HEK293T (cell line): ENCODE measurements around the gene RELCH.

Source experiments
- ARNT ChIP-seq: fragments of 450-650 bp; IDR thresholded peaks from 2 replicates; pipeline ENCODE4 v1.6.1; 2017; ENCODE audit warnings: mild to moderate bottlenecking
- BHLHE40 ChIP-seq: fragments of 450-650 bp; IDR thresholded peaks from 2 replicates; pipeline ENCODE4 v1.6.1; 2016; ENCODE audit warnings: mild to moderate bottlenecking, moderate library complexity, borderline replicate concordance
- ELF4 ChIP-seq: fragments of 450-650 bp; IDR thresholded peaks from 2 replicates; pipeline ENCODE4 v1.6.1; 2017; ENCODE audit warnings: antibody characterized with exemption
- FOXM1 ChIP-seq: fragments of 450-650 bp; IDR thresholded peaks from 2 replicates; pipeline ENCODE4 v1.6.1; 2017; ENCODE audit warnings: mild to moderate bottlenecking, borderline replicate concordance
- L3MBTL2 ChIP-seq: fragments of 450-650 bp; conservative IDR thresholded peaks from 2 replicates; pipeline ENCODE4 v1.6.1; 2016; ENCODE audit warnings: mild to moderate bottlenecking
- SP1 ChIP-seq: fragments of 450-650 bp; IDR thresholded peaks from 2 replicates; pipeline ENCODE4 v1.6.1; 2017
- TARDBP ChIP-seq: fragments of 450-650 bp; IDR thresholded peaks from 2 replicates; pipeline ENCODE4 v1.6.1; 2016
- ZNF384 ChIP-seq: fragments of 450-650 bp; IDR thresholded peaks from 2 replicates; pipeline ENCODE4 v1.6.1; 2016

DNA sequence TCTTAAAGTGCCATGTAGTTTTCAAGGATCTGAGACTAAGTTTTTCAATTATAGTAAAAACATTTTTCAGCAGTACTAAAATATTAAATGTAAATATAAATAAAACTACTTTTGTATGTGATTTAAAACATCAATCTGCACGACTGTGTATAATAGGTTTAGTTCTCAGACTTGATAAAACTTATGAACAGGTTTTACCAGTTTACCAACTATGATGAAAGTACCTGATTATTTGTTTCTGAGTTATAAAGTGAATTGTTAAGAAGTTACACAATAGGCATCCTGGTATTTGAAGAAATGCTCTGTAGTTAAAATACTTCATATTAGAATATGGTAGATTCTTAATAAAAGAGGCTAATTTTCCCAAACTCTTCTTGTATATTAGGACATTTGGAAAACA lies 14.8 kb downstream of the RELCH start:
- TF ChIP-seq TARDBP (no peak), ZNF384 (no peak), SP1 (no peak), L3MBTL2 (no peak), BHLHE40 (no peak), ELF4 (no peak), FOXM1 (no peak), ARNT (no peak)
